Peyer's patch (tissue), 4 donors: ENCODE measurements around the gene GPR107.

Experiments
- POLR2A ChIP-seq, 2 donors: fragments of 450-650 bp; IDR thresholded peaks; one replicate each; pipeline ENCODE4 v1.5.1; 2017; ENCODE audit warnings: antibody characterized with exemption in 2 of 2, mild to moderate bottlenecking in 2 of 2, moderate library complexity in 2 of 2
- TF ChIP-seq, protein P1 (sequence below), 6 experiments: fragments of 450-650 bp in 4 of 6; fragments of 200-600 bp in 2 of 6; sonication (generic) in 1 of 6; IDR thresholded peaks; one replicate each; pipeline ENCODE4 v1.5.1; 2017 to 2019; ENCODE audit warnings: antibody characterized with exemption in 6 of 6, mild to moderate bottlenecking in 3 of 6, moderate library complexity in 1 of 6

DNA sequence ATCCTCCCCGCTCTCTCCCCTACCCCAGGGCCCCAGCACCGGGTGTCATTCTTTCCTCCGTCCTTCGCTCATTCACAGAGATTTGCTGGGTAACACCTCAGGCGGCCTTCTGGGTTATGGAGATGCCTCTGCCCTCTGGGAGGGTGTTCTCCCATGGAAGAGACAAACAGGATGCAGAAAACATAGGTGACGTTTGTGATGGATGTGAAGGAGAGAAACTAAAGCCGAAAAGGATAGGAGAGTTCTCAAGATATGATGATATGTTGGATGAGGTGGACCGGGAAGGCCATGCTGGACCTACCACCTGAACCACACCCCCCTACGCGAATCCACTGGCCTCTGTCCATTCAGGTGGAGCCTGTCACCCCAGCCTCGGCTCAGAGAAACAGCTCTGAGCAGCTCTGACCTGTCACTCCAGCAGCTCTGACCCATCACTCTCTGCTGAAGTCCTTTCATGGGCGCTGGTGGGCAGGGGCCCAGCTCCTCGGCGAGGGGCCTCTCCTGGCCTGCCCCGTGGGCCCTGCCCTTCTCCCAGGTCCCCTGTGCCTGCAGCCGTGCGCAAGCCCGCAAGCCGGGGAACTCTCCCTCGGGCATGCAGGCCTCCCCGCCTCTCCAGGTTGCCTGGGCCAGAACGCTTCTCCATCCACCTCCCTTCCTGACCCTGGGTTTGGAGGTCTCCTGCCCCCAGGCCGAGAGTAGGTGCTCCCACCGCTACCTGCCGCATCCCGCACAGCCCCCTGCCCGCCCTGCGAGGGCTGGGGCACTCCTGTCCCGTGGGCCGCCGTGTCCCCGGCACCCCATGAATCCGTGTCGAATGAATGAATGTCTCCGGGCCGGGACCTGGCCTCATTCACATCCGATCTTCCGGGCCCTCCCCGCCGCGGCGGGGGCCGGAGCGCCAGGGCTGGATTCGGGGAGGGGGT lies 117.8 kb downstream of the GPR107 start:
- TF ChIP-seq, protein P1, sequence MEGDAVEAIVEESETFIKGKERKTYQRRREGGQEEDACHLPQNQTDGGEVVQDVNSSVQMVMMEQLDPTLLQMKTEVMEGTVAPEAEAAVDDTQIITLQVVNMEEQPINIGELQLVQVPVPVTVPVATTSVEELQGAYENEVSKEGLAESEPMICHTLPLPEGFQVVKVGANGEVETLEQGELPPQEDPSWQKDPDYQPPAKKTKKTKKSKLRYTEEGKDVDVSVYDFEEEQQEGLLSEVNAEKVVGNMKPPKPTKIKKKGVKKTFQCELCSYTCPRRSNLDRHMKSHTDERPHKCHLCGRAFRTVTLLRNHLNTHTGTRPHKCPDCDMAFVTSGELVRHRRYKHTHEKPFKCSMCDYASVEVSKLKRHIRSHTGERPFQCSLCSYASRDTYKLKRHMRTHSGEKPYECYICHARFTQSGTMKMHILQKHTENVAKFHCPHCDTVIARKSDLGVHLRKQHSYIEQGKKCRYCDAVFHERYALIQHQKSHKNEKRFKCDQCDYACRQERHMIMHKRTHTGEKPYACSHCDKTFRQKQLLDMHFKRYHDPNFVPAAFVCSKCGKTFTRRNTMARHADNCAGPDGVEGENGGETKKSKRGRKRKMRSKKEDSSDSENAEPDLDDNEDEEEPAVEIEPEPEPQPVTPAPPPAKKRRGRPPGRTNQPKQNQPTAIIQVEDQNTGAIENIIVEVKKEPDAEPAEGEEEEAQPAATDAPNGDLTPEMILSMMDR (IDR thresholded peaks at IDR 0.05), result no peak
- TF ChIP-seq POLR2A (IDR thresholded peaks at IDR 0.05), result no peak
